Natural killer cell (primary cell): Measurements from ENCODE around the gene ISG20L2. TPM values are rescaled to one million over a fixed set of nuclear protein-coding genes. Genes with fewer than 3 reads are reported as not detected.

Source experiments
- ATAC-seq, 3 donors: fragments of 150-1000 bp in 2 of 3; fragments of 200-7000 bp in 1 of 3; cut with Tn5 transposase; 1 replicate in 1 of 3; 2 replicates in 2 of 3; pipeline ENCODE4 v1.10.0; 2021; ENCODE audit warnings: mild to moderate bottlenecking in 2 of 3, moderate library complexity in 2 of 3
- DNase-seq, 2 donors: peaks; one replicate each; pipeline versions ENCODE4 v3.0.0 to v3.0.0-alpha.2; 2013 to 2021; ENCODE audit warnings: mixed read lengths in 1 of 2
- H3K27ac ChIP-seq: one replicate; pipeline ENCODE4 v1.5.1; 2013; ENCODE audit warnings: mild to moderate bottlenecking, low read length
- H3K27me3 ChIP-seq: one replicate; pipeline ENCODE4 v1.6.1; 2013; ENCODE audit warnings: low read length; ENCODE audit not compliant: control insufficient read depth, insufficient read depth
- H3K36me3 ChIP-seq: one replicate; pipeline ENCODE4 v1.6.1; 2013; ENCODE audit warnings: low read length; ENCODE audit not compliant: control insufficient read depth, insufficient read depth
- H3K4me1 ChIP-seq: one replicate; pipeline ENCODE4 v1.6.1; 2013; ENCODE audit warnings: low read length; ENCODE audit not compliant: control insufficient read depth, insufficient read depth
- H3K4me3 ChIP-seq: one replicate; pipeline ENCODE4 v1.5.1; 2013; ENCODE audit warnings: low read length
- H3K9me3 ChIP-seq: one replicate; pipeline ENCODE4 v1.6.1; 2013; ENCODE audit warnings: low read length; ENCODE audit not compliant: control insufficient read depth, insufficient read depth
- H3K27ac Mint-ChIP-seq, 2 donors: one replicate each; pipeline ENCODE4 v1.8.0; 2022; ENCODE audit warnings: mild to moderate bottlenecking in 2 of 2, mixed read lengths in 2 of 2, moderate library complexity in 1 of 2
- H3K27me3 Mint-ChIP-seq, 2 donors: one replicate each; pipeline ENCODE4 v1.8.0; 2022; ENCODE audit warnings: low read depth in 2 of 2, mixed read lengths in 2 of 2
- H3K36me3 Mint-ChIP-seq: one replicate; pipeline ENCODE4 v1.8.0; 2022; ENCODE audit warnings: mixed read lengths
- H3K4me1 Mint-ChIP-seq, 2 donors: one replicate each; pipeline ENCODE4 v1.8.0; 2022; ENCODE audit warnings: mixed read lengths in 2 of 2
- H3K4me3 Mint-ChIP-seq: one replicate; pipeline ENCODE4 v1.8.0; 2022; ENCODE audit warnings: mild to moderate bottlenecking, moderate library complexity, mixed read lengths
- H3K9me3 Mint-ChIP-seq, 2 donors: one replicate each; pipeline ENCODE4 v1.8.0; 2022; ENCODE audit warnings: mixed read lengths in 2 of 2
- WGBS: methylation state at CpG from one replicate; pipeline ENCODE4 v1.1.7; 2013; ENCODE audit warnings: missing lambda C conversion rate; ENCODE audit not compliant: insufficient coverage; 5-methylcytosine and 5-hydroxymethylcytosine counted together
- intact Hi-C: fragments of 100-400 bp; cut with micrococcal nuclease; formaldehyde crosslinking; loops from one replicate; pipeline ENCODE4 v1.14.2; 2022
- total RNA-seq, 4 donors: library from RNA; stranded (reverse); fragments of 120-200 nt in 1 of 4; gene quantifications; one replicate each; pipeline versions ENCODE4 v1.2.3 to v1.2.4, GENCODE V29; 2013 to 2022
- TF ChIP-seq, protein P1 (sequence below): fragments of 200-600 bp; IDR thresholded peaks from one replicate; pipeline ENCODE4 v1.8.0; 2022; ENCODE audit warnings: antibody characterized with exemption

The ISG20L2 gene
- total RNA-seq, 3 donors from 2014 or later (not counting 1 experiment from before 2014, with no cell fraction given), result 60.3 to 71.9 (median 68.7) TPM

DNA sequence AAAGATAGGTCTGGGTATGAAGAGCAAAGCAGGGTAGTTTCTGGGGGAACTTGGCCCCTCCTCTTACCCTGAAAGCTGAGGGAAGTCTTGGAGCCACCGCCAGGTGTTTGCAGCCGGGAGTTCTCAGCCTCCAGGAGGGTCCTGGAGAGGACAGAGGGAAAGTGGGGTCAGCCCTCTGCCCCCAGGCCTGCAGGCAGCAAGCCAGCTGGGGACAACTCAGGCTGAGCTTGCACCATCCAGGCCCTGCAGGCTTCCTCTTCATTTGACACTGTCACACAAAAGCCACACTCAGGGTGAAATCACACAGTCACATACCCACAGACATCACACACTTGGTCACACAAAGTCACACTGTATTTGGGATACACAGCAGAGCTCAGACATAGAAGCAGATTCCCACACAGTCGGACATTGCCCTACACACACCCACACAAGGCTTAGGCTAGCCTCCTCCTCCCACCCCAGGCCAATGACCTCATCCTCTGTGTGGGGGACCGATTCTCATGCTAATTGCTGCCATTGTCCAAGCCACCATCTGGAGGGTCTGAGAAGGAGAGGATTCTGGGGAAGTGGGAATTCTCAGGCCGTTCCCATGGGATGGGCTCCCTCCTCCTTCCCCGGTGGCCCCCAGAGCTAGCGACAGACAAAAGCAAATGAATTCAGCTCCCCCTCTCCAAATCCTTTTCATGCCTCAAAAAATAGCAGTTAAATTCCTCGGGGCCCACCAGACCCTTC is 55.0 kb downstream of the ISG20L2 start:
- peaks cover 23% of the 10 kb centered on the region for H3K27me3 ChIP-seq

More for the DNA sequence above, 55.0 kb downstream of the ISG20L2 start:
- 70% methylated on average over 7 of the region's 8 CpGs for whole genome bisulfite sequencing
- peaks cover 43 to 48% of the 10 kb centered on the region in 2 donors for H3K27me3 Mint-ChIP-seq
- H3K4me3 ChIP-seq, result no peak overlapping the region
- no peaks in the 10 kb centered on the region for H3K9me3 ChIP-seq
- peak in 1 of 3 donors; percentile 13 for ATAC-seq
- no peak overlapping the region for H3K27ac ChIP-seq
- peaks cover 5 to 16% of the 10 kb centered on the region in 2 donors for H3K4me1 Mint-ChIP-seq
- H3K27ac Mint-ChIP-seq, result no peak overlapping the region
- no peak for DNase-seq
- no peak overlapping the region for H3K4me3 Mint-ChIP-seq
- intact Hi-C loops, result no loop called here
- peaks cover 10% of the 10 kb centered on the region for H3K4me1 ChIP-seq
- H3K36me3 ChIP-seq, result no peaks in the 10 kb centered on the region
- H3K36me3 Mint-ChIP-seq, result no peaks in the 10 kb centered on the region
- TF ChIP-seq, protein P1, sequence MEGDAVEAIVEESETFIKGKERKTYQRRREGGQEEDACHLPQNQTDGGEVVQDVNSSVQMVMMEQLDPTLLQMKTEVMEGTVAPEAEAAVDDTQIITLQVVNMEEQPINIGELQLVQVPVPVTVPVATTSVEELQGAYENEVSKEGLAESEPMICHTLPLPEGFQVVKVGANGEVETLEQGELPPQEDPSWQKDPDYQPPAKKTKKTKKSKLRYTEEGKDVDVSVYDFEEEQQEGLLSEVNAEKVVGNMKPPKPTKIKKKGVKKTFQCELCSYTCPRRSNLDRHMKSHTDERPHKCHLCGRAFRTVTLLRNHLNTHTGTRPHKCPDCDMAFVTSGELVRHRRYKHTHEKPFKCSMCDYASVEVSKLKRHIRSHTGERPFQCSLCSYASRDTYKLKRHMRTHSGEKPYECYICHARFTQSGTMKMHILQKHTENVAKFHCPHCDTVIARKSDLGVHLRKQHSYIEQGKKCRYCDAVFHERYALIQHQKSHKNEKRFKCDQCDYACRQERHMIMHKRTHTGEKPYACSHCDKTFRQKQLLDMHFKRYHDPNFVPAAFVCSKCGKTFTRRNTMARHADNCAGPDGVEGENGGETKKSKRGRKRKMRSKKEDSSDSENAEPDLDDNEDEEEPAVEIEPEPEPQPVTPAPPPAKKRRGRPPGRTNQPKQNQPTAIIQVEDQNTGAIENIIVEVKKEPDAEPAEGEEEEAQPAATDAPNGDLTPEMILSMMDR, result no peak
- no peaks in the 10 kb centered on the region for H3K9me3 Mint-ChIP-seq

Other genes starting within 250 kb of the ISG20L2 start
- 100 to 1,000 TPM; 232 to 298 (median 284) TPM for gene MEF2D, start 228.0 kb downstream of the ISG20L2 start, total RNA-seq
- gene IQGAP3, start 156.2 kb downstream of the ISG20L2 start, total RNA-seq, result under 1 TPM; 0.08 to 0.21 (median 0.14) TPM
- gene TTC24, start 149.0 kb downstream of the ISG20L2 start, total RNA-seq, result 1 to 10 TPM; 3.3 to 4.1 (median 4.0) TPM
- gene NAXE, start 137.0 kb downstream of the ISG20L2 start, total RNA-seq, result 10 to 100 TPM; 32.6 to 52.5 (median 36.6) TPM
- gene GPATCH4, start 127.3 kb downstream of the ISG20L2 start, total RNA-seq, result 10 to 100 TPM; 19.3 to 27.3 (median 22.1) TPM
- gene HAPLN2, start 109.4 kb downstream of the ISG20L2 start, total RNA-seq, result not detected
- gene BCAN, start 86.6 kb downstream of the ISG20L2 start, total RNA-seq, result under 1 TPM; 0.18 to 0.25 (median 0.19) TPM
- gene NES, start 51.4 kb downstream of the ISG20L2 start, total RNA-seq, result not detected
- gene CRABP2, start 23.2 kb downstream of the ISG20L2 start, total RNA-seq, result 1 to 10 TPM; 3.0 to 3.8 (median 3.0) TPM
- 10 to 100 TPM; 23.5 to 25.3 (median 23.8) TPM for gene METTL25B, start 297 bp downstream of the ISG20L2 start, total RNA-seq
- 10 to 100 TPM; 15.9 to 19.7 (median 18.7) TPM for gene MRPL24, start 12.3 kb upstream of the ISG20L2 start, total RNA-seq
- gene HDGF, start 22.9 kb upstream of the ISG20L2 start, total RNA-seq, result 100 to 1,000 TPM in 1 of 3 donors, 10 to 100 TPM in 2; 95.3 to 110 (median 96.6) TPM
- 10 to 100 TPM; 66.5 to 92.4 (median 69.1) TPM for gene PRCC, start 38.8 kb upstream of the ISG20L2 start, total RNA-seq
- gene SH2D2A, start 88.1 kb upstream of the ISG20L2 start, total RNA-seq, result 100 to 1,000 TPM; 155 to 324 (median 312) TPM
- gene INSRR, start 130.4 kb upstream of the ISG20L2 start, total RNA-seq, result under 1 TPM; 0.10 to 0.18 (median 0.14) TPM
- gene NTRK1, start 132.1 kb upstream of the ISG20L2 start, total RNA-seq, result 10 to 100 TPM in 1 of 3 donors, 1 to 10 TPM in 2; 1.7 to 16.7 (median 2.4) TPM
- gene PEAR1, start 165.0 kb upstream of the ISG20L2 start, total RNA-seq, result 1 to 10 TPM in 1 of 3 donors, under 1 TPM in 2; 0.52 to 1.4 (median 0.80) TPM
- not detected for gene LRRC71, start 191.9 kb upstream of the ISG20L2 start, total RNA-seq